Prostate gland (tissue), 2 donors: ENCODE measurements around the gene PEMT. TPM values are rescaled to one million over a fixed set of nuclear protein-coding genes. Genes with fewer than 3 reads are reported as not detected.
"Not testable (repeated sequence)": the region's sequence is repeated elsewhere in the genome, so short reads cannot be mapped to it uniquely, and the experiment has no call there.

Experiments
- DNase-seq: peaks from one replicate; pipeline ENCODE4 v3.0.0-alpha.2; 2019; ENCODE audit warnings: low spot score
- H3K27ac ChIP-seq, 2 donors: fragments of 200-600 bp; sonication (generic); 2 replicates each; pipeline ENCODE4 v1.5.1; 2017 to 2019
- H3K27me3 ChIP-seq: fragments of 200-600 bp; sonication (generic); replicated peaks from 2 replicates; pipeline ENCODE4 v1.5.1; 2019; ENCODE audit not compliant: insufficient read depth
- H3K36me3 ChIP-seq, 2 donors: fragments of 200-600 bp; sonication (generic); 1 replicate in 1 of 2; 2 replicates in 1 of 2; pipeline versions ENCODE4 v1.5.1 to v1.8.1; 2017 to 2019
- H3K4me1 ChIP-seq: fragments of 200-600 bp; sonication (generic); replicated peaks from 2 replicates; pipeline ENCODE4 v1.5.1; 2019
- H3K4me3 ChIP-seq, 2 donors: fragments of 200-600 bp; sonication (generic); 2 replicates each; pipeline ENCODE4 v1.5.1; 2017 to 2019
- H3K9me3 ChIP-seq: fragments of 200-600 bp; sonication (generic); 2 replicates; pipeline ENCODE4 v1.5.1; 2017
- CTCF ChIP-seq, 4 experiments: fragments of 200-600 bp in 2 of 4; fragments of 450-650 bp in 2 of 4; sonication (generic) in 2 of 4; IDR thresholded peaks; 1 replicate in 3 of 4; 2 replicates in 1 of 4; pipeline ENCODE4 v1.5.1; 2016 to 2019; ENCODE audit warnings: antibody characterized with exemption in 4 of 4, mild to moderate bottlenecking in 2 of 4, moderate library complexity in 2 of 4
- POLR2A ChIP-seq: fragments of 450-650 bp; IDR thresholded peaks from one replicate; pipeline ENCODE4 v1.6.1; 2016; ENCODE audit warnings: antibody characterized with exemption, mild to moderate bottlenecking
- POLR2AphosphoS5 ChIP-seq: sonication (generic); formaldehyde crosslinking; IDR thresholded peaks from one replicate; pipeline ENCODE4 v1.6.1; 2017; ENCODE audit warnings: antibody characterized with exemption
- WGBS: methylation state at CpG from one replicate; pipeline ENCODE4 v1.1.5; 2018; 5-methylcytosine and 5-hydroxymethylcytosine counted together
- intact Hi-C: fragments of 100-400 bp; cut with DNase I; formaldehyde crosslinking; loops from one replicate; pipeline ENCODE4 v1.14.2; 2022
- total RNA-seq, 2 donors: library from RNA; depleted of rRNA; stranded (reverse); fragments of >200 nt; gene quantifications; one replicate each; pipeline ENCODE4 v1.1.0, GENCODE V29; 2016

The PEMT gene
- total RNA-seq, 2 donors from 2014 or later, result 67.0 to 145 TPM

- intact Hi-C loops, result no loop called here
- H3K27ac ChIP-seq, result no peak overlapping the region
Measured at GRCh38 chr17:17635126-17635525, 43.6 kb upstream of the PEMT start.

GRCh38 chr17:17633310-17633709 is 41.8 kb upstream of the PEMT start:
- Histone ChIP-seq H3K36me3 (no peaks in the 10 kb centered on the region), H3K4me1 (no peaks in the 10 kb centered on the region), H3K4me3 (no peak overlapping the region), H3K9me3 (no peaks in the 10 kb centered on the region), H3K27ac (no peak overlapping the region), H3K27me3 (no peaks in the 10 kb centered on the region)
- intact Hi-C loops, result no loop called here
- no peak for TF ChIP-seq POLR2A
- no peak for TF ChIP-seq POLR2AphosphoS5
- TF ChIP-seq CTCF (IDR thresholded peaks at IDR 0.05), result no peak
- no peak for DNase-seq
- WGBS, result 65% methylated on average over 6 of the region's 6 CpGs

More at GRCh38 chr17:17635126-17635525, 43.6 kb upstream of the PEMT start:
- no peak overlapping the region for H3K4me3 ChIP-seq
- no peaks in the 10 kb centered on the region for H3K4me1 ChIP-seq
- no peak for TF ChIP-seq POLR2AphosphoS5
- no peak for TF ChIP-seq CTCF (IDR thresholded peaks at IDR 0.05)
- no peak for TF ChIP-seq POLR2A
- whole genome bisulfite sequencing, result 88% methylated on average over 5 of the region's 5 CpGs
- no peaks in the 10 kb centered on the region for H3K27me3 ChIP-seq
- DNase-seq, result no peak
- H3K9me3 ChIP-seq, result no peaks in the 10 kb centered on the region
- H3K36me3 ChIP-seq, result no peaks in the 10 kb centered on the region

DNA sequence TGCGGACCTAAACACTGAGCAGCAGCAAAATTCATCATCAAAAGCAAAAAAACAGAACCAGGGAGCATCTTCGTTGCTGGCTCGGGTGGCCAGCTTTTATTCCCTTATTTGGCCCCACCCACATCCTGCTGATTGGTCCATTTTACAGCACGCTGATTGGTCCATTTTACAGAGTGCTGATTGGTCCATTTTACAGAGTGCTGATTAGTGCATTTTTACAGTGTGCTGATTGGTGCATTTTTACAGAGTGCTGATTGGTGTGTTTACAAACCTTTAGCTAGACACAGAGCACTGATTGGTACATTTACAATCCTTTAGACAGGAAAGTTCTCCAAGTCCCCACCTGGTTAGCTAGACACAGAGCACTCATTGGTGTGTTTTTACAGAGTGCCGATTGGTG is 41.2 kb upstream of the PEMT start:
- DNase-seq, H3K9me3 ChIP-seq, H3K36me3 ChIP-seq, H3K27me3 ChIP-seq, intact Hi-C loops, H3K4me1 ChIP-seq, H3K27ac ChIP-seq, H3K4me3 ChIP-seq: not testable (repeated sequence)
- 80% methylated on average over 5 of the region's 5 CpGs for WGBS

DNA sequence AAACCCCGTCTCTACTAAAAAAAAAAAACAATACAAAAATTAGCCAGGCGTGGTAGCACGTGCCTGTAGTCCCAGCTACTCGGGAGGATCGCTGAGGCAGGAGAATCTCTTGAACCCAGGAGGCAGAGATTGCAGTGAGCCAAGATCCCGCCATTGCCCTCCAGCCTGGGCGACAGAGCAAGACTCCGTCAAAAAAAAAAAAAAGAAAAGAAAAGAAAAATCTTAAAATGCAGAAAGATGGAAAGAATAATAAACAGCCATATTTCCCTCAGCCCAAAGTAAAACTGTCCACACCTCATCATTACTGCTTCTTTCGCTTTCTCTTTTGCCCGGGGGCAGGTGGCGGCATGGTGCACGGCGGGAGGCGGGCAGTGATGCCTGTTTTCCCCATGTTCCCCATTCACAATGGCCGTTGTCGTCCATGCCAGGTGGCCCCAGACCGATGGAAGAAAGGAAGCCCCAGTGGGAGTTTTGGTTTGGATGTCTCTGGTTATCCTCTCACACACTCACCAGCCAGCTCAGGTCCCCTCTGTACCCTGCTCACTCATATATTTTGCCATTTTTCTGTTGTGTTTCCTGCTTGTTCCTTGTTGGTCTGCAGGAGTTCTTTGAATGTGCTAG is 37.0 kb upstream of the PEMT start:
- DNase-seq, result no peak
- TF ChIP-seq POLR2AphosphoS5 (no peak), POLR2A (no peak), CTCF (IDR thresholded peaks at IDR 0.05) (no peak)
- Histone ChIP-seq H3K27me3 (no peaks in the 10 kb centered on the region), H3K36me3 (no peaks in the 10 kb centered on the region), H3K27ac (no peak overlapping the region), H3K9me3 (no peaks in the 10 kb centered on the region), H3K4me1 (no peaks in the 10 kb centered on the region), H3K4me3 (no peak overlapping the region)
- intact Hi-C loops, result no loop called here
- 67% methylated on average over 17 of the region's 17 CpGs for WGBS

DNA sequence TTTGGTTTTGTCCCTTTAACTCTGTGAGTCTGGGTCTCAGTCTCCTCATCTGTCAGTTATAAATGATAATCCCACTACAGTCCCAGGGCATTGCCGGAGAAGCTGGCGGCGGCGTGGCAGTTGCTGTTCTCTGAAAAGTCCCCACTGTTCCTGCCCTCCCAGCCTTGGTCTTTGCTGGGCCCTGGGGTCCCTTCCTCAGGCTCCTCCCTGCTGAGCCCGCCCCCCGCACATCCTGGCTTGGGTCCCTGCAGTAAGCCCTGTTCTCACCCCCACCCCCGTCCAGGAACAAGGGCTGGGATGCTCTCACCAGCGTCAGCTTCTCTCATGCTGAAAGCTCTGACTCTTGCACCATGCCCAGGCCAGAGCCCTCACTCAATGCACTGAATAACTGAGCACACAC is 35.3 kb upstream of the PEMT start:
- intact Hi-C loops, result no loop called here
- no peak for DNase-seq
- no peak overlapping the region for H3K4me3 ChIP-seq
- H3K4me1 ChIP-seq, result no peaks in the 10 kb centered on the region
- H3K36me3 ChIP-seq, result no peaks in the 10 kb centered on the region
- 81% methylated on average over 8 of the region's 8 CpGs for WGBS
- no peaks in the 10 kb centered on the region for H3K27me3 ChIP-seq
- H3K27ac ChIP-seq, result no peak overlapping the region
- TF ChIP-seq POLR2A (no peak), POLR2AphosphoS5 (no peak), CTCF (IDR thresholded peaks at IDR 0.05) (no peak)
- no peaks in the 10 kb centered on the region for H3K9me3 ChIP-seq
